LHCN-M2 (cell line): ENCODE measurements around the gene LRRTM3. TPM values are rescaled to one million over a fixed set of nuclear protein-coding genes. Genes with fewer than 3 reads are reported as not detected.

Experiments used
- DNase-seq: peaks from one replicate; pipeline ENCODE4 v3.0.0-alpha.2; 2012; ENCODE audit warnings: low read depth
- total RNA-seq: library from RNA; depleted of rRNA; stranded (reverse); fragments of >200 nt; gene quantifications from 2 replicates; pipeline ENCODE4 v1.2.3, GENCODE V29; 2014

The LRRTM3 gene
- total RNA-seq, 1 experiment from 2014 or later: 0.06 TPM

DNA sequence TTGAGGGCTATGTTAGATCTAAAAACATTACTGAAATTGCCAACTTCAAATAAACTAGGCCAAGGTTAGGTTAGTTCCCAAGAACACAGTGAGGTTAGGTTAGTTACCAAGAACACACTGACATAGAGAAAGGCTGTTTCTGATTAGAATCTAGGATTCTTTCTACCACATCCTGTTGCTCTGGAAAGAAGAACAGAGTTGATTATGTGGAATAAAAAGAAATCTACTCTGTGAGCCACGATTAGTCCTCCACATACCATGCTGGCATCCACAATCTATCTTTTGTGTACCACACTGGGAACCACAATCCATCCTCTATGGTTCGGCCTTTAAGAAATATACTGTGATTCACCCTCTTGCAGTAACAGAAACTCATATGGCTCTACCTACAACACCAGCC lies 91.4 kb downstream of the LRRTM3 start:
- DNase-seq: no peak

DNA sequence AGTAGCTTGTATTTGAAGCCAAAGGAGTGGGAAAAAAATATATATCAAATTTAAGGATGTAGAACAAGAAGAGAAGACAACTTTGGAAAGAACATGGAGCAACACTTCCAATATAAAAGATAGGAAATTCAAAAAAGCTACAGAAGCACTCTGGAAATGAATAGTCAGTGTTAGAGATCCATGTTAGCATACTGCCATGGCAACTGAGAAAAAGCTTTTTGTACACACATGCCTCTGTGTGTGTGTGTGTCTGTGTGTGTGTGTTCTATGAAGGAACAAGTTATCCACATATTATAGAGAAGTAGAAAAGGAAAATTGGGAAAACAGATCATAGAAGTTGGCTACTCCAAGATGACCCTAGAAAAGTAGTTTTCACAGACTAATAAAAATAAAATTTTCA lies 96.3 kb downstream of the LRRTM3 start:
- DNase-seq: no peak

DNA sequence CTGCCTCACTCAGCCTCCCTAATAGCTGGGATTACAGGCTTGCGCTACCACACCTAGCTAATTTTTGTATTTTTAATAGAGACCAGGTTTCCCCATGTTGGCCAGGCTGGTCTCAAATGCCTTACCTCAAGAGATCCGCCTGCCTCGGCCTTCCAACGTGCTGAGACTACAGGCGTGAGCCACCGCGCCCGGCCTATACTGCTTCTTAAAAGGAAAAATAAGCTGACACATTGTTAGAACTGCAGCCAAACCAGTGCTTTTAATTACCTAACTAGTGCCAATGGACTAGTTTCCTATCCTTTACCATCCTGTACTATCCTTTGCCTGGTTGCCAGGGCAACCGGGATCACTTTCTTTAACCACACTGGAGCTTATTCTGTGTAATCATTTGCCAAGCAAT lies 108.0 kb downstream of the LRRTM3 start:
- no peak for DNase-seq

DNA sequence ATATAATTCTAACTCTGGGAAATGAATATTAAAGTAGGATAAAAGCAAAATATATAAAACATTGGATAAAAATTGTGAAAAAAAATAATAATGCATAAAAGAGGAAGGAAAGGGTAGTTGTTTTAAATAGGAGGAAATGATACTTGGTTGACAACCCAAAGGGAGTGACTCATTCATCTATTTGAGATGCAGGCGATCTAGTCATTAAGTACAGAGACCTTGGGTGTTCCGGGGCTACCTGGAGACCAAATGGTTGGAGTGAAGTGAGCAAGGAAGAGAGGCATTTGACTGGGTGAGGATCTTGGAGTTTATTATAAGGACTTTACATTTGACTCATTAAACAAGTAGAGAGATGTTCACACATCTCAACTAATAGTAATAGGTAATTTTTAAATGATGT lies 111.0 kb downstream of the LRRTM3 start:
- DNase-seq: no peak

DNA sequence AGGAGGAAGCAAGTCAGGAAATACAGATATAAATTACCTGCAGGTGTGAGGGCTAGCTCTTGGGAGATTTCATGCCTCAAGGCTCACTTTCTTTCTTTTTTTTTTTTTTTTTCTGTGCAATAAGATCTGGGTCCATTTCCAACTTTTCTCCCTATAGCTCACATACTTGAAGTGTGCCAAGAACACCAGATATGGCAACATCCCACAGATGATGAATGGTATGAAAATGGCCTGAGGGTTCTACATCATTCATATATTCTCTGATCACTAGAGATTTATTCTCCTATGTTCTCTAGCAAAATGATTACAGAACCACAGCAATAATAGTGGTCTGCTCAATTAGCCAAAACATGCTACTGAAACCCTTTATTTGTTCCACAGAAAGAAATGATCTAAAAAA lies 117.2 kb downstream of the LRRTM3 start:
- no peak for DNase-seq

DNA sequence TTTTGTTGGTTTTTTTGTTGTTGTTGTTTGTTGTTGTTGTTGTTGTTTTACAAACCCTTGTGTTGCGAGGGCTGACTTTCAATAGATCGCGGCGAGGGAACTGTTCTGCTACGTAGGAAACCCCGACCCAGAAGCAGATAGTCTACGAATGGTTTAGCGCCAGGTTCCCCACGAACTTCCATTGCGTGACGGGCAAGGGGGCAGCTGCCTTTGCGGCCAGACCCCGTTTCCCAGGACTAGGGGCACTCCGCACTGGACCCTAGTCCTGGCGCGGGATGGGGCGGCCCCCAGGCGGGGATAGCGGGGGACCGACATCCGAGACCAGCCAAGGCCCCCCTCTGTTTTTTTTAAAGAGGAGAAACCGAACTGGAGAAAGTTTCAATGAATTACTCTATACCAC lies 119.6 kb downstream of the LRRTM3 start:
- no peak for DNase-seq

DNA sequence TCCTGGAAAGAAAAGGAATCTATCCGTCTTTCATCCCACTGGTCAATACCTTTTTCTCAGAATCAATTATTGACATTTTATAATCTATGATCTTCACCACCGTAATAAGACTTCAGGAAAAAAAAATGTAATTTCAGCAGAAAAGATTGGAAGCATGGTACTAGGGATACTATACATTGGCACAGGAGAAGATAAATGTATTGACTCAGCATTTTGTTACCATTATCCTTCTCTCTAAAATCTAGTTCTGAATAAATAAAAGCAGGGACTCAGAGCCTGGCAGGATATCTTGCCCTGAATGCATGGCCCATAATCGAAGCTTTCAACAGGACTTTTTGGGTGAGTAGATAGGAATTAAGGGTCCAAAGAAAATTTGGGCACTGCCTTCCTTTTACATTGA lies 120.7 kb downstream of the LRRTM3 start:
- no peak for DNase-seq

DNA sequence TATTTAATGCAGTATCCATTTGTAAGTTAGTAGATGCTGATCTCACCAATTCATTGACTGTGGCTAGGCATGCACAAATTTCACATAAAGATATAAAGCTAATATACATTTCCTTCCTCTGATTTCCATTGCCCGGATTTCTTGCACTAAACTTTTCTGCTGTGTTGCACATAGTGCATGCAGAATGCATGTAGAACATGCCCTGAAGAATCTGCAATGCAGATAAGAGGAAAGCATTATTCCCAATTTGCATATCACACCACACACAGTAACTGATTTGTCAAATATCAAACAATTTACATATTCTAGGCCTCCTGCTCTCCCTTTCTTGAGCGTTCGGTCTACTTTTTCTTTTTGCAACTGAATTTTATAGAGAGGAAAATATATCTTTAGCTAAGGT lies 124.2 kb downstream of the LRRTM3 start:
- no peak for DNase-seq

DNA sequence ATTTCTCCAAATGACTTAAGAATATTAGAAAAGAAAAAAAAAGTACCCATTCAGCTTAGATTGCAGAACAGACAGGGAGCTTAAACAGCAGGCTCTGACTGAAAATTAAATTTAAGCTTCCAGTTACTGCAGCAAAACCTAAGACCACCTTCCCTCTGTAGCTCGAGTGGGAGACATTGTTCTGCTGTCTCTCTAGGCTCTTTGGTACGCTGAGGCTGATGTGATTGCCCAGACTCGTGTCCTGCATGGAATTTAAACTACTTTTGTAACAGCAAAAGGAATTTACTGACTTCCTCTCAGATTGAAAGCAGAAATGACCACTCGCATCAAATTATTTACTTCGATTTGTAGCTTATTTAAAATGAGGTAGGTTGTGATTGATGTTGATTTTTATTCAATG lies 124.6 kb downstream of the LRRTM3 start:
- DNase-seq: no peak

DNA sequence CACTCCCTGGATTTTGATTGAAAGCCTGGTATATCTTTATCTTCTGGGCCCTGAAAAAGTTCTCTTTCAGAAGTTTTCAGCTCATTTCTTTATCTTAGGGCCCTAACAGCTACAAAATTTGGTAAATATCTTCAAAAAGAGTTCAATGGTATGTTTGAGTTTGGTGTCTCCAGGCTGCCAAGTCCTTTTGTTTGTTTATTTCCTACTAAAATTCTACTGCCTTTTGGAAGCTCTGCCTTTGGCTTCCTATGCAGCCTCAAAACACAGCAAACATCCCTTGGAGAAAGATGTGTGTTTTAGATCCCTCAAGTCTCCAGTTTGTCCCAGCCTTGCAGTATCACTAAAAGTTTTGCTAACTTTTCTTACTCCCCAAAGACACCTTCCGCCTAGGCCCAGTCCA lies 146.8 kb downstream of the LRRTM3 start:
- DNase-seq: no peak

DNA sequence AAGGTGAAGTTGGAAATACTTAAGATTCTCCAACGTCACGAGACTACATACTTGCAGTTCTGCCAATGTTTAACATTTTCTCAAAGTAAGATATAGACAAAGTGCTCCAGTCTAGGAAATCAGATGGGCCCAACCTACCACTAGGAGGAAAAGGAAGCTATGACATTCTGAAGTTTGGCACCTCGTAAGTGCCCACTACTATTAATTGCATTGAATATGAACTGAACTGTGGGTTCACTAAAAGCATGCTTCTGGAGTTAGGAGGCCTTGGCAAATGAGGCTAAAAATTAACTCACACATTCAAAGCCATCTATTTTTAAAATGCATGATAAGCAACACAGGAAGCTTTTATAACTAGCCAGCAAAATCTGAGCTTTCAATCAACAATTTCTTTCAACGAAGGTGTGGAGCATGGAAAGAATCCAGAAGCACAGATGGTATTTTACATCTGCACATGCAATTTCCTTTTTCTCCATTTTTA lies 149.7 kb downstream of the LRRTM3 start:
- no peak for DNase-seq

DNA sequence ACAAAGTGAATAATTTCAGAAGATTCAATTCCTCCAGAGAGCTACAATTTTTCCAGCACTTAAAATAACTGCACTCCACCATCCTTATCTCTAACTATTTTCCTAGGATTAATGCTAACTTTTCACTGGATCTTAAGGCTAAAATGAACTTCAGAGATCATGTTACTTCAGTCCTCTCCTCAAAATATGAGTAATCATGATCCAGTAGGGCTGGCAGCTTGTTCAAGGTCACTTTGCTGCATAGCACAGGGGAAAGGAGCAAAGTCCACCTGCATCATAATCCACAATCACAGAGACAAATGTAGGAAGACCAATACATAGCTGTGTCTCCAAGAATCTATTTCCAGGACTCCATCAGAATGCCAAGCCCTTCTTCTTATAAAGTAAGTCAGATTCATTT lies 150.3 kb downstream of the LRRTM3 start:
- DNase-seq: no peak

DNA sequence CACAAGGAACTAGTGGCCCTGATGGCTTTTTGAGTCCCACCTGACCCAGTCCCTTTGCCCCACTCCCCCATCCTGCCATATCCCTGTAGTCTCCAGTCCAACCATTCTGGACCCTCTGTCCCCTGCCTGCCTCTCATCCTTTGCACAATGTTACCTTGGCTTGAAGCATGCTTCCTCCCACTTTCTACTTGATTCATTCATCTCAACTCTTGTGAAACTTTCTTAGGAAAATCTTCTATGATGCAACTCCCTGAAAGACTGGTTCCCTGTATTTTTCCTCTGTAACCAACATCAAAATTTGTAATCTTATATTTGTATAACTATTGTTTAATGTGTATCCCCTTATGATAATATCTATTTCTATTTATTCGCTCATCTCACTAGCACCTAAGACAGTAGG lies 151.5 kb downstream of the LRRTM3 start:
- no peak for DNase-seq

DNA sequence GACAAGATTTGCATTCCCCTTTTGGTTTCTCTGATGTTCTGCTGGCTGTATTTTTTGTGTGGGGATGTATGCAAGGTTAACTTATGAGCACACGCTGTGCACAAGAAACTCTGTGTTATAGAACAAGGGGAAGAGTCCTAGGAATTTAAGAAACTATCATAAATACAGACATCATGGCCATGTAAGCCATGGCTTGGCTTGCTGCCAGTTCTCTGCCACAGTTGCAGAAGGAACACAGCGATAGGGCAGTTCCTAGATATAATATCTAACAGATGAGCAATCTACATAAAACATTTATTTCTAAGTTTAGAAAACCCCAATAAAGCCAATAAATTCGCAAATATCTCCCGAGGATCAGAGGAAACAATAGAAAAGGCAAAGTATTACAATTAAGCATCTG lies 153.3 kb downstream of the LRRTM3 start:
- no peak for DNase-seq

DNA sequence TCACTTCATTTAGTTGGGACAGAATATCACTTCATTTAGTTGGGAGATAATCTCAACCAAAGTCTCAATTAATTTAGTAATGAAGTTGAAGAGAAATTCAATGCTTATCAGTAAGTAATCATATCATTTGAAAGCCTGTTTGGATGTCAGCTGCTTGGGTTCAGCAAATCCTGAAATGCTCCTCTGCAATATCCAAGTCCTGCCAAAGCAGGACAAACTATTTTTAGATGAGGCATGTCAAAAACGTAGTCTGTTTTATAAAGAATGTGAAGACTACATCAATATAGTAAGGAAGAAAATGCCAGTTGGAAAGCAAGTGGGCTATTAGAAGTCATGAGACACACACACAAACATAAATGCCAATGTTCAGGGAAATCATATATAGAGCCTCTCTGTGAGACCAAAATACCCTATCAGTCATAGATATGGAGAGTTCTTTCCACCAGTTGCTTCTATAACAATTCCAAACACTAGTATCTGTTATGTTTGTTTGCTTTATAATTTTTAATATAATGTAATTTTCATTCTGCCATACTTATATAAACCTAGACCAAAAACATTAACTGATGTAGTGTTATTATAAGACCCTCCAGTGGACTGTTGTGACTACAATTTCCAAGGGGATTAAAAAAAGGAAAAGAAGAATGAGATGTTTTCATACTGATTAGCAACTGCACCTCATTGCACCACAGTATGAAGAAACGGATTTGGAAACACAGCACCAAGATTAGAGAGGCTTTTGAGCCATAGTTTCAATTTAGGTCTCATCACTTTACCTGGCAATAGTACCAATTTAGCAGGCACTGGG lies 160.7 kb downstream of the LRRTM3 start:
- no peak for DNase-seq

DNA sequence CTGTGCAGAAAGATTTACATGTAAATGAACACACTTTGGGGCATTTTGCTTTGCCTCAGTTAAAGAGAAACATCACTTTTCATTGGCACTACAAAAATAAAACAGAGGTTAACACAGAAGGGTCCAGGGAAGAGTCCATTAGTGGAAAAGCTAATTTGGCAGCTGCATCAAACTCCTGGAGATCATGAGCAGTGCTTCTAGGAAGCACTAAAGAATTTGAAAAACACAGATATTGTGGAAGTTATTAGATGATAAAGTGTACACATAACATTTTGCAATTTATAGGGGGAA lies 161.2 kb downstream of the LRRTM3 start:
- DNase-seq: no peak

DNA sequence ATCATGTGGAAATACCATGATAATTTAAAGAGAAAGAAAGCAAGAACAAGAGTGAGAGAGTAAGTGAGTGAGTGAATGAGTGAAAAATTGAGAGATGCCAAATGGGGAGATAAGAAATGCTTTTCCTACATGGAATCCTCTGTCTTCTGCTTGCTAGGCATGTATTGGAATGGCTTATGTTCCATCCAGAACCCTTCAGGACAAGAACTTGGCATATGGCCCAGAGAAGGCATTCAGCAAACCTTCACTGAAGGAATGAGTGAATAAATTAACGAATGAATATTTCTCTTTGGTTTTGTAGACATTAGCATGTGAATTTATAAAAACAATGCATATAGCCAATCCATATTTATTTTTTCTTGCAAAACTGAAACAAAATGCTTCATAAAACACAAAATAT lies 162.2 kb downstream of the LRRTM3 start:
- DNase-seq: no peak

DNA sequence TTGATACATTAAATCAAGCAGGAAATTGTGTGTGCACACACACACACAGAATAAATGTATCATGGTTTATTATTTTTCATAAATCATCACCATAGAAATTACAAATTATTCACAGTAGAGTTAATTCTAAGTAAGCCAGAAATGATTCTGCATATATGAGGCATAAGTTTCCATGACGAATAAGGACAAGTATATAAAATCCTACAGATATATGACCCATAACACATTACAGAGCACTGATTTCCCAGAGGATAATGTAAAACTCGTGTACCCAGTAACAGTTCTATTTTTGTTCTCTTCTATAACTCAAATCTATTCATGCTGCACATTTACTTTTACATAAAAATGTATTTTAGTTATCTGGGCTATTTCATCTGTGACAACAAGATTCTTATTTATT lies 169.7 kb downstream of the LRRTM3 start:
- no peak for DNase-seq

DNA sequence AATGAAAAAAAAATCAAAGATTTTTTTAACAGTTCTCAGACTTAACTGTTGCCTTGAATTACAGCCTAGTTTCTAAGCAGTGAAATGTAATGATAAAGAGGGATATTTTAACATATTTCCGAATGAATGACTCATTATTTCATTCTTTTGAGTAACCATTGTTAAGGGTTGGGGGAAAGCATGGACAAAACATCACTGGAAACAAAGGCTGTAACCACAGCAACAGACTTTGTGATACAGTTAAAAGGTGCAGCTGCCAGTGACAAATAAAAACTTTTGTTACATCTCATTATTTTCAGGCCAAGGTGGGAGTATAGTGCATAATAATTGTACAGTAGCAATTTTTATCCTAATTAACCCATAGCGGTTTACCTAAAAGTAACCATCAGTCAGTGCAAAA lies 172.6 kb downstream of the LRRTM3 start:
- no peak for DNase-seq

DNA sequence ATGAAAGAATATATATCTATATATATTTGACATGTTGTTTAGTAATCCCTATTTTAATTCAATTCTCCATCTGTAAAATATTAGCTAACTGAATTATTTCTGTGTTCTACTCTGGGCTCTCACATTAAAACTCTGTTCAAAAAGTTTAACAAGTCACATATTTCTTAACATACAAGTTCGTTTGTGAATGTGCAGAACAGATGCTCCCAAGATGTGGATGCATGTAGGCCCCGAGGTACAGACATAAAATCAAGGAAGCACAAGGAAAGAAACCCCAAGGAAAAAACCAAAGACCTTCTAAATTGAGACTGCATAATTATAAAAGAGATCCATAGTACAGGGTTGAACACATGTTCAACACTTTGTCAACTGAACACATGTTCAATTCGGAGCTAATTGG lies 175.1 kb downstream of the LRRTM3 start:
- no peak for DNase-seq

DNA sequence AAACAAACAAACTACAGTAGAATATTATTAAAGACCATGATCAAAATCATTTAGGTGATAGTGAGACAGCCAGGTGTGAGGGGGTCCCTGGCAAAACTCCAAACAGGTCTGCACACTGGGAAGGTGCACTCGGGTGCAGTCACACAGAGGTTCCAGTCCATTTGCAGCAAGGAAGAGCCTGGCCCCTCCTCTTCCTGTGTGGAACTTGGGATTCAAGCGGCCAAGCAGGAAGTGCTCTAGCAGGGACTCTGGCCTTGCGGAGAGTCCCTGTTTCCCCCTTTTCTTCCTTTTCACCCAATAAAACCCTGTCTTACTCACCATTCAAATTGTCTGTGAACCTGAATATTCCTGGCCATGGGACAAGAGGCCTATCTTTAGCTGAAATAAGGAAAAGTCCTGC lies 181.8 kb downstream of the LRRTM3 start:
- DNase-seq: no peak

DNA sequence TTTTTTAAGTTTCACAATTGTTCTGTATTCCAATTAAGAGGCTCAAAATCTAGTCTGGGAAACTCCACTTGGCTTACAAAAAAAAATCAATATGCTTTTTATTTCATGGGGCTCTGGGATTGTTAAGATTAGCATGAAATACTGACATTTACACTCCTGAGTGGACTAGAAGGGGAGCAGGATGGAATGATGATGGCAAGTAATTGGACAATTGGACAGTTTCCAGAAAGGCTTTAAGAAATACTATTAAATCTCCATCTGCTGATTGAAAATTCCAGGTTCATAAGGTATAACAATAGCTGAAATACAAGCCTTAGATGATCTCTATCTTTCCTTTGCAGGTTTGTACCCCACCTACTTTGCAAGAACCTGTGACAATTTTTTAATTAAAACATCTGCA lies 184.4 kb downstream of the LRRTM3 start:
- no peak for DNase-seq

DNA sequence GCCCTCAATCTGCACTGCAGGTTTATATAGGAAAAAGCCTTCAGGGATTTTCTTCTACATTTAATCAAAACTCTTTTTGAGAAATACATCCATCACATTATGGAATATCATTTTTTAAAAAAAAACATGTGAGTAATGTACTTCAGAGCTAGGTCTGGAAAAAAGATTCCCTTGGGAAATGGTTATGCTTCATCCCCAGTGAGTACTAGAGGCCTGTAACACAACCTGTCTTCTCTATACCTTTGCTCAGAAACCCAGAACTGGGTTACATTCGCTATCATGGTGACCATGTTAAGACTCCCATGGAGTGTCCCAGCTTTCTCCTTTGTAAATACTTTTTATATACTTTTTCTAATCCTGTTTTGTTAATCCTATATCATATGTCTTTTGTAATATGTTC lies 186.9 kb downstream of the LRRTM3 start:
- no peak for DNase-seq

DNA sequence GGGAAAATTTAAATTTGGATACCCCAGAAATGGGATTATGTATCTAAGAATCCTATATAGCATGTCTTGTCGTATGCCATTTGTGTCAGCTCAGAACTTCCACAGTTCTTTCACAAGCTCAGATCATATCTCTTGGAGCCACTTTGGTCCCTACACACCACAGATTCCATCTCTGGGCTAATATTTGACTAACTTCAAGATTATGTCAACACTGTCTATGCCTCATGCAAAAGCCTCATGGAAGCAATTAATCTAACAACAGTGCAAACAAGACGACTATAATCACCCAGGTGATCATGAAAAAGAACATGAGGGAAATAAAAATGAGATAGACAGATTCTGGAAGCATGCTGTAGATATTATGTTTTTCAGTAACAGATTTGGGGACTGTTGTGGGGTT lies 189.1 kb downstream of the LRRTM3 start:
- DNase-seq: no peak
